Adipose tissue (tissue), 3 donors: ENCODE data around the gene GABRB2. TPM values are rescaled to one million over a fixed set of nuclear protein-coding genes. Genes with fewer than 3 reads are reported as not detected.
"Not testable (repeated sequence)": the region's sequence is repeated elsewhere in the genome, so short reads cannot be mapped to it uniquely, and the experiment has no call there.

Source experiments
- H3K27ac ChIP-seq: one replicate; pipeline ENCODE4 v1.5.1; 2013; ENCODE audit warnings: low read depth, low read length
- WGBS, 3 donors: extraction: QIAGEN DNeasy Blood & Tissue Kit; methylation state at CpG; one replicate each; pipeline ENCODE4 v1.1.7; 2013; 5-methylcytosine and 5-hydroxymethylcytosine counted together
- polyA plus RNA-seq, 3 donors: library from polyadenylated mRNA; stranded (reverse); fragments of 200-250 nt; gene quantifications; one replicate each; pipeline ENCODE4 v1.2.3, GENCODE V29; 2013
- donor health status: healthy with polysubstance abuse.
- donor health status: Bipolar disorder and iron deficiency.
- donor health status: healthy.

GABRB2 gene
- polyA plus RNA-seq, 3 donors: 0.06 to 0.27 TPM; not detected in 1

DNA sequence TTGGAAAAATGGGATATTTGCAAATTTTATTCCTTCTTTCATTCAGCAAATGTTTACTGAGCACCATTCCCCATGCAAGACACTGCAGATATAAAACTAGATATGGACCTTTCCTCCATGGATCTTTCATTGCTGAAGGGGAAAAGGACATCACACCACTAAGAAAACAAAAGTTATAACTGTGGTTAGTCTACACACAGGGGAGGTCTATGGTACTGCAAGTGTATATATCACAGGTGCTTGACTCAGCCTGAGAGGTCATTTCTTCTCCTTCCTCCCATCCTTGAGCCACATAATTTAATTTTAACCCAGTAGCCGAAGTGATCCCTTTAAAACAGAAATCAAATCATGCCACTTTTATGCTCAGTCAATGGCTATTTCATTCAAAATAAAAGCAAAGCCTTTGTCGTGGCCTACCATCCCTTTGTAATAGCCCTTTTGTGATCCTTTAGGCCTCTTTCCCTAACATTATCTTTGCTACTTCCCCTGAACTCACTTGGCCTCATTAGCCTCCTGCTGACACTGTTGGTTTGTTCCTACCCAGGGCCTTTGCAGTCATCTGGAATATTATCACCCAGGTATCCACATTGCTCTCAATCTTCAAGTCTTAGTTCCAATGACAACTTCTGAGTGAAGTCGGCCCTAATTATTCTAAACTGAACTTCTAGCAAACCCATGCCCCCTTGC, 213.2 kb downstream of the GABRB2 start:
- WGBS, 3 donors: 66 to 82% (median 74%) methylated on average over 3 of the region's 3 CpGs
- H3K27ac ChIP-seq: no peak overlapping the region

DNA sequence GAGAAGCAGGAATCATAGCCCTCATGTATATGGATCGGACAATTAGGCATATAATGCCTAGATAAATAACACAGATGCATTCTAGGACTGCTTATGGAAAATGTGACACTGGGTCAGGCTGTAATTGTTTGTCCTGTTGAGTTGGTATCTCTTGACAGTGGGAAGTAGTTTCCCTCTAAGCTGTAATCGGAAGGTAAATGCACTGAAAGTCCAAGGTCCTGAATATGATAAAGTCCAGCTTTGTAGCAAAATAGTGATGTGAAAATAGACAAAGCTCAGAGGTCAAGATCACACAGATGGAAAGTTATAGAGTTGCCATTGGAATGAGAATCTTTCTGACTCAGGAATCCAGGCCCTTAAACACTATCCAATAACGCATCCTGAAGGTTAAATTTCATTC, 214.2 kb downstream of the GABRB2 start:
- H3K27ac ChIP-seq: no peak overlapping the region
- WGBS, 3 donors: 78 to 86% (median 81%) methylated on average over 3 of the region's 3 CpGs

DNA sequence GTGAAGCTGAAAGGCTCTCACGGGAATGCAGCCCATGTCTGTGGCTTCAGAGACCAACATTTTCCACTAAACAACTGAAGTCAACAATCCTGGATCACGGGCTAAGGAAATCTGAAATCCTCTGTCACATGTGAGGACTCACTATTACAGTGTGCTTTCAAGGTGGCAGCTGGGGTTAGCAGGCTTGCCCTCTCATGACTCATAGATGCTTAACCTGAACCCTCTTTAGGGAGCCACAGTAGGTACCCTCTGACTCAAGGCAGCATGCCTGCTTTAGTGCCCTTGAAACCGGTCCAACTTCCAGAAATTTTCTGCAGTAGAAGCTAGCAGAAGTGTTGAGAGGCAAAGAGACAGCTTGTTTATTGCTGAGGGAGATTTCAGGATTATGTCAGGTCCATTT, 232.5 kb downstream of the GABRB2 start:
- H3K27ac ChIP-seq: no peak overlapping the region
- 67 to 70% (median 70%) methylated on average over 3 of the region's 3 CpGs for WGBS, 3 donors

DNA sequence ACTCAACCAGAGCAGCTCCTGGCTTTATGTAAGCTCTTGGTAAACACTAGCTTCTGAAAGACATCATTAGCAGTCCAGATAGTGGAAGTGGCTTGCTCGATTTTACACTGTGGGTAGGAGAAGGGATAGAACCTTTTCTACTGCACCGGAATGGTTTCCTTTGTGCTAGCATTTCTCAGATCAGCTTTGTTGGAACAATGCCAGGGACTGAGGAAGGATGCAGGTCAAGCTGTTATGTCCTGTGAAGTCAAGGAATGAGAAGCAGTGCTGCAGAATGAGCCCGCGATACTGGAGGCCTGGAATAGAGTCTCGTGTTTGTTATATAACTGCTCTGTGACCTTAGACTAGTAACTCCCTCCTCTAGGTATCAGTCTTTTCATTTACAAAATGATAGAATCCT, 233.6 kb downstream of the GABRB2 start:
- no peak overlapping the region for H3K27ac ChIP-seq
- 45 to 73% (median 68%) methylated on average over 5 of the region's 5 CpGs for WGBS, 3 donors

DNA sequence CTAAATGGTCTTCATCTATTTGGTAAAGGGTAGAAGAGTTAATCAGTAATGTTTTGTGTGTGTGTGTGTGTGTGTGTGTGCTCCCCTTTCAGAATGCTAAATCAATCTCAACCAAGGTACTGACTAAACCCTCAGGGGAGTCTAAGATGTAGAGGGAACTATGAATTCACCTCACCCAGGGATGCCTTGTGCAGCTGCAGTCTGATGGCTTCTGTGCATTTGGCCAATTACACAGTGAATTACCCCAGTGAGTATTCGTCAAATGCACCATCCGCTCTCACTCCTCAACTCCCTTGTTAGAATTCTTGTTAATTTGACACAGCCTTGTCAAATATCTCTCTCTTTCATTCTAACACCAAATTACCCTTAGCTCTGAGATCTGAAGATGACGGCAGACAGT, 234.6 kb downstream of the GABRB2 start:
- 71 to 89% (median 83%) methylated on average over 3 of the region's 3 CpGs for WGBS, 3 donors

DNA sequence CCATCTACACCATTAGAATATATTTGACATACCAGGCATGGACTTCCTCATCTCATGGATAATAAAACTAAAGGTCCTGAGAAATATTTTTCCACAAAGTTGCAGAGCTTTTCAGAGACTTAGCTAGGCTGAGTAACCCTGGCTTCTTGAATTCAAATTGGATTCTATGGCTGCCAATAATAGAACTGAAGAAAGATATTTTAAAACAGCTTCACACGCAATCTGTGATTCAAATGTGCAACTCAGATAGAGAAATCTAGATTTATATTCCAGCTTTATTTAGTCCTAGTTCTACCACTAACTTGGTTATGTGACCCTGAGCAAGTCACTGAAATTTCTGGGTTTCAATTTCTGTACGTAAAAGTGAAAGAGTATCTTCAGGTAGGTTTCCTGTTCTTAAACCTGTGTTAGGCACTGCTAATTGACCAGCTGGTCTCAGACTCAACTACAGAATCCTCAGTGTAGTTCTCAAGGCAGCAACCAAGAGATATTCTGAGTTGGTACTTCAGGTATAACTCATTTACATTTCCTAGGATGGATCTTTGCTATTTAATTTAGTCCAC, 235.3 kb downstream of the GABRB2 start:
- WGBS, 3 donors: 87 to 94% (median 89%) methylated on average over 2 of the region's 2 CpGs
- no peak overlapping the region for H3K27ac ChIP-seq

More for the DNA sequence above, 234.6 kb downstream of the GABRB2 start:
- no peak overlapping the region for H3K27ac ChIP-seq

DNA sequence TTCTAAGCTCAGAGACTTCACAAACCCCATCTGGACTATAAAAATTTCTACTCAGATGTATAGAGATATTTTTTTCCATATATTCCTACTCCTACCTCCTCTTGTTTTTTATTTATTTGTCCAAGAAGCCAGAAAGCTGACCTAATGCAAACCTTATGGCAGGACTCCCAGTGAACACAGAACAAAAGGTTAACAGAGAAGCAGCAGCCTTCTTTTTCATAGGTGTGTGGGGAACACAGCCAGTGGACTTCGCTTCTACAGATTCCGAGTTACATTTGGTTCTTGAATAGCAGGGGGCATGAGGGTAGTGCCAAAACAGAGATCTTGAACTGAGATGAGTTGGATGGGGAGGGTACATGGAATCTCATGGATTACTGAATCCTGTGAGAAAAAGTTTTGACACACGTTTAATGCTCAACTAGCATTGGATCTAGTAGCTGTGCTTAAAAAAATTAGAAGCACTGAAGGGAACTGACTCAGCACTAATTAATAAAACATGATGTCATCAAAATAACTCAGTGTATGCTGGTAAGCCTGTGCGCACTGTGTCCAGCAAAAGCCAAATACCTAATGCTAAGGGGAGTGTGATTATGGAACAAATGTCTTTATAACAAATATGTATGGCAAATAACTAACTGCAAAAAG, 240.1 kb downstream of the GABRB2 start:
- WGBS, 3 donors: 45 to 72% (median 67%) methylated on average over 4 of the region's 4 CpGs
- H3K27ac ChIP-seq: no peak overlapping the region

DNA sequence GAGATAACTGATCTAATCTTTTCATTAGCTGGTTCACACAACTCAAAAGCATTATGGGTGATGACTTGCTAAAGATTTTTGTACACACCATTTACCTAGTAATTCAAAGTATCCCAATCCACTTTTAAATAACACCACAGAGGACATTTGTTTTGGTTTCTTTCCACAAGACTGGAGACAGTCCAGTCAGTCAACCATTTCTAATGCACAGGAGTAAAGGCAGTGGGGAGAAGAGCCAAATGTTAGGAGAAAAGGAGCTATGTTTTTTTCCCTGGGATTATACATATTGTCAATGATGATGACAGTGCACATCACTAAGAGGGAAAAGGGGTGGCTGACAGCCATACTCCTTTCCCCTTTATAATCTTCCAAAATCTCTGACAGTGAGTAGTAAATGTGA, 240.9 kb downstream of the GABRB2 start:
- H3K27ac ChIP-seq: no peak overlapping the region

DNA sequence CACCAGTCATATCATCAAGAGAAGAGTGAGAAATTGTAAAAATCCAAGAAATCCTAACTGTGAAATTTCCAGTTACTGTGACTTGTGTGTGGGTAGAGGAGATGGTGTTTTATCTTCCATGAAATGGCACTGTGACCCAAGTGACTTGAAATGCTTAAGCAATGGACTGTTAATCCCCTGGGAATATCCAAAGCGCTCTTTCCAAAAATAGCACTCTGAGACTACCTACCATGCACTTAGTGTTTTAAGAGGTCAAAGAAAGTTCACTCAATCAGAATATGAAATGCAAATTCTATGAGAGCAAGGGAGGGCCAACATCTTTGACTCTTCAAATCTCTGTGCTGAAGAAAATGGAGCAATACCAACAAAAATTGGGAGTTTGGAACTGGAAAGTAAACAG, 244.0 kb downstream of the GABRB2 start:
- H3K27ac ChIP-seq: no peak overlapping the region
- 33 to 66% (median 64%) methylated on average over 1 of the region's 1 CpG for WGBS, 3 donors

DNA sequence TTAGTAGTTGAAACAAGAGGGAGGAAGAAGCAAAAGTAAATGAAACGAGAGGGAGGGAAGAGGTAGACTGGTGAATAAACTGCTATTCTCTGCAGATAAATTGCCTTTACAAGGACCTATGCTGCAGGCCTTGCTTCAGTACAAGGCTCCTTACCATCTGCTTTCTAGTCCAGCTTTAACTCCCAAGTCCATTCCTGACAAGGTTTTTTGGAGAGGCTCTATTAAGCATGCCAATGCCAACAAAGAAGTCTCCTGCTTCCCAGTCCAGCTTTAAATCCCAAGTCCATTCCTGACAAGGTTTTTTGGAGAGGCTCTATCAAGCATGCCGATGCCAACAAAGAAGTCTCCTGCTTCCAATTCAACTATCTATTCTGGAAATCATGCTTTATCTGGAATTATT, 244.9 kb downstream of the GABRB2 start:
- 65 to 86% (median 74%) methylated on average over 2 of the region's 2 CpGs for WGBS, 3 donors
- H3K27ac ChIP-seq: no peak overlapping the region

DNA sequence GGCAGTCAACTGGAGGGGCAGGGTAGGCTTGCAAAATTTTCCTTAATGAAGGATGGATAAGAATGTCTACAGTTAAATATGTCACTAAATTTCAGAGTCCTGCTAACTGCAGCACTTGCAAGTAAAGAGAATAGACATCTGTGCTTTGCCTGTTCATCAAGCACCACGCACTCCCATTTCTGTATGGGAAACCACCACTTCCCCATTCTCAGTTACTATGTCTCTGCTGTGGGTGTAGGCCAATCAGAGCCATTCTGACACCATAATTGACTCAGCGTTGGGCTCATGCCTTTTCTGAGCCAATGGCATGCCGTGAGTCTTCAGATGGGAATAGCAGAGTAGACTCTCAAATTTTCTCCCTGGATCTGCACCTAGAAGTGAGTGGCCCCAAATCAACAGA, 247.5 kb downstream of the GABRB2 start:
- no peak overlapping the region for H3K27ac ChIP-seq
- WGBS, 3 donors: 83 to 91% (median 86%) methylated on average over 3 of the region's 3 CpGs

DNA sequence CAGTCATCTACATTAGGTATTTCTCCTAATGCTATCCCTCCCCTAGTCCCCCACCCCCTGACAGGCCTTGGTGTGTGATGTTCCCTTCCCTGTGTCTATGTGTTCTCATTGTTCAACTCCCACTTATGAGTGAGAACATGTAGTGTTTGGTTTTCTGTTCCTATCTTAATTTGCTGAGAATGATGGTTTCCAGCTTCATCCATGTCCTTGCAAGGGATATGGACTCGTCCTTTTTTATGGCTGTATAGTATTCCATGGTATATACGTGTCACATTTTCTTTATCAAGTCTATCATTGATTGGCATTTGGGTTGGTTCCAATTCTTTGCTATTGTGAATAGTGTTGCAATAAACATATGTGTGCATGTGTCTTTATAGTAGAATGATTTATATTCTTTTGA, 249.1 kb downstream of the GABRB2 start:
- 83 to 89% (median 86%) methylated on average over 2 of the region's 2 CpGs for WGBS, 3 donors
- not testable (repeated sequence) for H3K27ac ChIP-seq

DNA sequence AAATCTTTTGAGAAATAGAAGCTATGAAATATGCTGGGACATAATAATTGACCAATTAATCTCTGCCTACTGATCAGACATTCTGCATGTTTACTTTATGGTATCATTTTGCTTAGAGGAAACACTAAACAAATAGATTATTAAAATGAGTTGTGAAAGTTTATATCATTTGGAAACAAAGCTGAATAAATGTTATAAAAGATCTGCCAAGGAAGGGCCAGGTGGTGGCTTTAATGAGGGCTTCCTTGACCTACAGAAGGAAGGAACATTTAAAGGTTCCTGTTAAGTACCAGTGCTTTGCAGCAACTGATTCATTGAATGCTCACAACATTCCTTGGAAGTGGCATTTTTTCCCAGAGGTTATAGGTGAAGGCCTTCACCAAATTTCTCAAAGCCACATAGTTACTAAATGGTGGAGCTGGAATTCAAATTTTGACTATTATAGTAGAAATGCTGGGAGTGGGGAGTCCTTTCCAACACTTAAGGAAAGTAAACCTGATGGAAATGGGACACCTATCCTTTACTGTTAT, 250.7 kb downstream of the GABRB2 start:
- H3K27ac ChIP-seq: no peak overlapping the region

DNA sequence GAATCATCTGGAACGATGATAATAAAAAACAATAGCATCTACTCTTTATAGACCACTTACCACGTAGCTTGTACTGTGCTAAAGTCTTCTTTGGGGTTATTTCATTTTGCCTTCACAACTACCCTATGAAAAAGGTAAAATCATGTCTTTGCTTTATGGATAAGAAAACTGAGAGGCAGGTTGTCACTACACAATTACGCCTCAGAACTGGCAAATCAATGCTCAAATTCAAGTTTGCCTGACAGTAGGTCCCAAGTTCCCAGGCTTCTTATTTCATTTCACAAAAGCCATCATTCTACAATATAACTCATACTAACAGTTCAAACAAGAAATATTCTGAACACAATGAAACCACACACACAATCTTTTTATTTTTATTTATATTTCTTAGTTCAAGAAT, 258.5 kb downstream of the GABRB2 start:
- WGBS, 3 donors: 70 to 95% (median 89%) methylated on average over 3 of the region's 3 CpGs
- H3K27ac ChIP-seq: no peak overlapping the region

DNA sequence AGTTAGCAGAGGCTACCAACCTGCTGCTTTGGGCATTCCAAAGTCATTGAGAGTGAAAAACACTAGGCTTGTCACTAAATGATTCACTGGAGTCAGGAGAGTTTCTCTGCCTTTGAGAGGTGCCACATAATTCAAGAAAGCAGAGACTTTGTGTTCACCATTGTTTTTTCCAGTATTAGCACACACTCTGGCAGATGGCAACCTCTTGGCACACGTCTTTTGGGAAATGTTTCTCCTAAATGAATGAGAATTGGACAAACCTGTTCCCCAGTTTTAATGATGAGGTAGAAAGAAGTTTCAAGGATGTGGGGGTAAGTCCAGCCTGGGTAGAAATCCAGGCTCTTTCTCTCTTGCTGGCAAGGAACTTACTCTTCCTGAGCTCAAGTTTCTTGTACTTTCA, 259.1 kb downstream of the GABRB2 start:
- no peak overlapping the region for H3K27ac ChIP-seq
- WGBS, 3 donors: 39 to 64% (median 47%) methylated on average over 1 of the region's 1 CpG

DNA sequence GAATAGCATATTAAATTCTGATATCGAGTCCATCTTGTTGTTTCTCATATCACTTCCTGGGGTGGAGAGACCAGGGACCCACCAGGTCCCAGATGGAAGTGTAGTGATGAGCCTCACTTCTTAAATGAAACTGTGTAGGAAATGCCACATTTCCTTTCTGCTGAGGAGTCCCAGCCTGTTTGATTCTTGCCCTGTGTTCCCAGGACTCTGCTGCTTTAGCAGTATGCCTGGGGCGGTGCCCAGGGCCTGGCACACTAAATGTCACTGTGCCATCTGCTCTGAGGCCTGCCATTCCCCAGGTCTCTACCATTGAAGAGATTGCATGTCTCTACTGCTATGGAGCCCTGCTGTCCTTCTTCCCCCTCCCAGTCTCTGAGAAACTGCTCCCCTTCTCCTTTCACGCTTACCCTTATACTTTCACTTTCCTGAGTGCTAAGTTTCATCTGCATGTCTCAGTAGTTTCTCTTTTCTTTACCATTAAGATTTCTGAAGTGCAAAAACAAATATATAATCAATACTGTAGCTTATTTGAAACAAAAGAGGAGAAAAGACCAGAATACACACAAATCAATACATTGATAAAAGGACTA, 260.4 kb downstream of the GABRB2 start:
- 69 to 83% (median 80%) methylated on average over 3 of the region's 3 CpGs for WGBS, 3 donors
- H3K27ac ChIP-seq: no peak overlapping the region

DNA sequence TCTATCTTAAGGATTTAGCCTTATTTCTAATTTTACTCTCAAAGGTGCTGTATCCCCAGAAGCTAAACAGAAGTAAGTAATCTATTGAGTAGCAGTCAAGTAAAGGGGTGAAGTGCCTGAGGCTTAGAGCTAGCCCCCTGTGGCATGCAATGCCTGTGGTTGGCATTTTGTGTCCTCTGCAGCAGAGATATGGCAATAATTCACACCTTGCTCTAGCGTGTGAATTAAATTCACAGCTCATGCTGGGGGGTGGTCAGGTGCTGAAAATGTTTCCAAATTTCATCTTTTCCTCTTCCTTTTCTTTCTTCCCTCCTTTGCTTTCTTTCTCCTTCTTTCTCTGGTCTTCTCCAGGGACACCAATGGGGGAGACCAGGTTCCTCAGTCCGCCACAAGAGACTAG, 262.1 kb downstream of the GABRB2 start:
- H3K27ac ChIP-seq: no peak overlapping the region
- 83 to 91% (median 87%) methylated on average over 2 of the region's 2 CpGs for WGBS, 3 donors

DNA sequence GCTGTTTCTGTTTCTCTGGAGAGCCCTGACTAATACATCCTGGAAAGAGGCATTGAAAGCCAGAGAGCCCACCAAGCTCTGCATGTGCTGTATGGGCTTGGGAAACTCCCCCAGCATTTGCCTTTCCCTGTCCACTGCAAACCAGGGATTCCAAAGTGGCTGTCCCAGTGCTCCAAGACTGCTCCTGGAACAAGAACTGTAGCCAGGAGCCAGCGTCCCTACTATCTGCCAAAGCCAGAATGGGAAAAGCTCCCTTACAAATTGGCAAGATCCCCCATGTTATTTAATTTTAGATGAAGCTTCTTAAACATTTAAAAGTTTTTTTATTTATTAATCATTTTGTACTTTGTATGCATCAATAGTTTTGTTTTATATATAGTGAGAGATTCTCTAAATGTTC, 263.2 kb downstream of the GABRB2 start:
- WGBS, 3 donors: 26 to 41% (median 33%) methylated on average over 1 of the region's 1 CpG
- no peak overlapping the region for H3K27ac ChIP-seq
